Fibroblast of skin of right quadriceps (primary cell): ENCODE data around the gene MAMDC4.
"Not testable (repeated sequence)": the region's sequence is repeated elsewhere in the genome, so short reads cannot be mapped to it uniquely, and the experiment has no call there.

Experiments
- DNase-seq: peaks from one replicate; pipeline ENCODE4 v3.0.0-alpha.2; 2013

Gene MAMDC4

GRCh38 chr9:136825295-136826187 is 26.6 kb upstream of the MAMDC4 start:
- DNase-seq, result no peak

- no peak for DNase-seq
Measured at GRCh38 chr9:136826188-136826541, 26.0 kb upstream of the MAMDC4 start.

GRCh38 chr9:136826703-136827582 is 25.2 kb upstream of the MAMDC4 start:
- DNase-seq, result no peak

GRCh38 chr9:136827794-136828473 is 24.2 kb upstream of the MAMDC4 start:
- no peak for DNase-seq

GRCh38 chr9:136828474-136829140 is 23.5 kb upstream of the MAMDC4 start:
- no peak for DNase-seq

- no peak for DNase-seq
Measured at GRCh38 chr9:136829412-136829811, 22.7 kb upstream of the MAMDC4 start.

- DNase-seq, result no peak
Measured at GRCh38 chr9:136829981-136830885, 21.9 kb upstream of the MAMDC4 start.

- DNase-seq, result no peak
Measured at GRCh38 chr9:136831002-136831719, 21.0 kb upstream of the MAMDC4 start.

GRCh38 chr9:136831720-136832104 is 20.4 kb upstream of the MAMDC4 start:
- DNase-seq, result no peak

GRCh38 chr9:136832581-136832980 is 19.6 kb upstream of the MAMDC4 start:
- no peak for DNase-seq

GRCh38 chr9:136833381-136834048 is 18.6 kb upstream of the MAMDC4 start:
- not testable (repeated sequence) for DNase-seq

- DNase-seq, result no peak
Measured at GRCh38 chr9:136835162-136835931, 16.8 kb upstream of the MAMDC4 start.

GRCh38 chr9:136835932-136836904 is 15.9 kb upstream of the MAMDC4 start:
- no peak for DNase-seq

GRCh38 chr9:136837146-136837855 is 14.8 kb upstream of the MAMDC4 start:
- DNase-seq, result no peak

GRCh38 chr9:136837856-136838277 is 14.3 kb upstream of the MAMDC4 start:
- not testable (repeated sequence) for DNase-seq

- DNase-seq, result no peak
Measured at GRCh38 chr9:136838314-136839228, 13.6 kb upstream of the MAMDC4 start.
